ENCODE data around the gene AGAP1.

- TF ChIP-seq CTCF (IDR thresholded peaks at IDR 0.05) (no peak), POLR2A (IDR thresholded peaks at IDR 0.05) (no peak)
Measured at GRCh38 chr2:235554936-235555335, 61.1 kb downstream of the AGAP1 start.

Data from vagina (tissue), 2 donors.